CD4-positive, alpha-beta T cell treated with Interleukin-17A for 4 hours (primary cell): ENCODE results near the gene EPB41L1.

Source experiments
- DNase-seq: peaks from one replicate; pipeline ENCODE4 v3.0.0-alpha.2; 2020; ENCODE audit warnings: mixed read lengths

Gene EPB41L1

DNA sequence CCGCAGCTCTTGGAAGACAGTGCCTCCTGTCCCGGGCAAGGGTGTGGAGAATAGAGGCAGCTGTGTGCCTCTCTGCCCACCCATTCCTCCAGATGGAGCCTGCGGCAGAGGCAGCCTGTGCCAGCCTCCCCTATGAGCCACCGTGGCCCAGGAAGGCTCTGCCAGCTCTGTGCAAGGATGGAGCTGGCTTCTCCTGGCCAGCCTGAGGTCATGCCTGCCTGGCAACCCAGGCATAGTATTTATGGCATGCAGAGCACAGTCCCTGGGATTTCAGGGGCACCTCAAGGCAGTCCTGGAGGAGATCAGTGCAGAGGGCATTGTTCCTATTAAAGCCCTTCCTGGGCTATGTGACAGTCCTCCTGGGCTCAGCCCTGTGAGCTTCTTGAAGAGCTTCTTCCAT lies 1.5 kb downstream of the EPB41L1 start:
- DNase-seq = no peak

DNA sequence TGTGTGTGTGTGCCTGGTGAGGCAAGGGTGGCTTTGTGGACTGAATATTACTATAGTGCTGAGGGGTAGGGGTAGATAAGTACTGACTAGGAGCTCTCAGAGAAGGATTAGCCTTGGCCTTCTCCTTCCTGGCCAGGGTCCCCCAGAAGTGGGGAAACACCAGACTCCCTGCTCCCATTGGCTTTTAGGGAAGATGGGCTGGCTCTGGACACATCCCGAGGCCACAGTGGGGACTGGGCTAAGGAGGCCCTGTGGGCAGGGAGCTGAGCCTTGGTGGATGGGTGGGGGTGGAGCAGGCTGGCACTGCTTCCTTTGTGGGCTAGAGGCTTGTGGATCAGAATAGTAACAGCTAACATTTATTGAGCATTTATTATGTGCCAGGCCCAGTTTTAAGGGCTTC lies 3.1 kb downstream of the EPB41L1 start:
- DNase-seq = no peak

DNA sequence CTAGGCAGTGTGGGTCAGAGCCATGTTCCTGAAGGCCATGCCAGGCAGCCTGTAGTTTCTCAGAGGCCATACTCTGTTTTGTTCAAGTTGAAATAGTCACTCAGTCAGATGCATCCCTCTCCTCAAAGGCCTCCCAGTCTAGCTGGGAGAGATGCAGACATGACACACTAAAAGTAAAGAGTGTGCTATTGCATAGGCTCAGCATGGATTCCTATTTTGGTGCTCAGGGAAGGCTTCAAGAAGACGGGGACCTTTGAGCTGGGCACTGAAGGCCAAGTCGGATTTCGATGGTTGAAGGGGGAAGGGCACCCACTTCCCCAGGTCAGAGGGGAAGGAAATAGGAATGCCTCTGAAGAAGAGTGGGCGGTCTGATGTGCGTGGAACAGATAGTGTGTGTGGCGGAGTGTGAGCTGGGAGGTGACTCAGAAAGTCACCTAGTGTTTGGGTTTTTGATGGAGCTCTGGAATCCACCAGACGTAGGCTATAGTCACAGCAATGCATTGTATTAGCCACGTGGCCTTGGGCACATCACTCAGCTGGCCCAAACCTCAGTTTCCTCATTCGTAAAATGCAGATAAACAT lies 3.7 kb downstream of the EPB41L1 start:
- DNase-seq = no peak

DNA sequence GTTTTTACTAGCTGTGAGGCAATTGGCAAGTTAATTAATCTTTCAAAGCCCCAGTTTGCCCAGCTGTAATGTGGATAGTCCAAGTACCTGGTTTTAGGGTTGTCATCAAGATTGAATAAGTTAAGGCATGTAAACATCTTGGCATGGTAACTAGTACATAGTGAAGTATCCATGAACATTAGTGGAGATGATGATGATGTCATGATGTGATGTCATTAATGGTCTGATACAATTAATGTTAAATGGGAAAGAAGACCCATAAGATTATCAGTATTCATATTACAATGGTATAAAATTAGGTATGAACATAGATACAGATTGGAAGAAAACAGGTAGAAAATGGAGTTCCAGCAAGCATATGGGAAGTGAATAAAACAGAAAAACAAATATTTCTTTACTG lies 5.3 kb downstream of the EPB41L1 start:
- DNase-seq = no peak

DNA sequence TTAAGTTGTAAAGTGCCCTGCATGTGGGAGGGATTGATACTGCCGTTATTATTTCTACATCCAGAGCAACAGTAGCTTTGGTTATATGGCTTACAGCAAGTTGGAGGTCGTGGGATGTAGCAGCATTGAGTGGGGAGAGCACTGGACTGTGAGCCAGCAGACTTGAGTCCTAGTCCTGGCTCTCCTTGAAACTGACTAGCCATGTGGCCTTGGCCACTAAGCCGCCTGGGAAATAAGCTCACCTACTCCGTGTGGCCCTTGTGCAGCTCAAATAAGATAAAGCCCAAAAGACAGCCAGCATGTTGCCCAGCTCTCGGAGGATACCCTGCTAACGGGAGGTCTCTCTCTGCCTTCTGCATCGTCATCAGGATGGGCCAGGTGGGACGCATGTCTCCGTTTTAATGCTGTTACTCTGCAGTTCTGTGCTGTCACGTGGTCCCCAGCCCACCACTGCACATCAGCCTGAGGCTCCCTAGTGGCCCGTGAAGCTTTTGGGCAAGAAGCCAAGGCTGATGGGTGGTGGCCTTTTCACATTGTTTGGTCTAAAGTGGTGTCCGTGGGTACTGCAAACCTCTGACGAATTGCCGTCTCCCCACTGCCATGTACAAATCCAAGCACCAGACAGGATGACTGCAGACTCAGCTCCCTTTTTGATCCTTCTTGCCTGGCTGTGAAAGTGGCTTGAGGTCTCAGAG lies 7.9 kb downstream of the EPB41L1 start:
- no peak for DNase-seq

DNA sequence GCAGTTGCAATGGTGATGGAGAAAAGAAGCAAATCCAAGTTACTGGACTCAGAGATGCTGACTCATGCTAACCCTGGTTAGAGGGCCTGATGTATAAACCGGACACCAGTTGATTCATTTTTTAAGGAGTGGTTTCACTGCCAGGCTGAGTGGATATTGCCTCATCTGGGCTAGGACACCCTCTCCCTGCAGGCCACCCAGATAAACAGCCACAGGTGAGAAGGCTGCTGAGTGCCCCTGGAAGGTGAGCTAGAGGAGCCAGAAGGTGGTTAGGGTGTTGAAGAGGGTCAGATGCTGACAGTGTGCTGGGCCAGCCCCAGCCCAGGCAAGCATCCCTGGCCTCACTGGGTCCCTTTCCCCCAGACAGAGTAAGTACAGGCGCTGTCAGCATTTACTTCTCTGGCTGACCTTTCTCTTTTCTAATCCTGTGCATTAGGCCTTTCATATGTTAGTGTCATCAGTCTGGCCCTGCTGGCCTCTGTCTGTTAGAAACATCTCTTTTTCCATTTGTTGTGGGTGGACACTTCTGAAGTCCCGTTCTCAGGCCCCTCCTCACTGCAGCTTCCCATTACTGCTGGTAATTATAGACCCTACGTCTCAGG lies 13.5 kb downstream of the EPB41L1 start:
- DNase-seq = no peak

DNA sequence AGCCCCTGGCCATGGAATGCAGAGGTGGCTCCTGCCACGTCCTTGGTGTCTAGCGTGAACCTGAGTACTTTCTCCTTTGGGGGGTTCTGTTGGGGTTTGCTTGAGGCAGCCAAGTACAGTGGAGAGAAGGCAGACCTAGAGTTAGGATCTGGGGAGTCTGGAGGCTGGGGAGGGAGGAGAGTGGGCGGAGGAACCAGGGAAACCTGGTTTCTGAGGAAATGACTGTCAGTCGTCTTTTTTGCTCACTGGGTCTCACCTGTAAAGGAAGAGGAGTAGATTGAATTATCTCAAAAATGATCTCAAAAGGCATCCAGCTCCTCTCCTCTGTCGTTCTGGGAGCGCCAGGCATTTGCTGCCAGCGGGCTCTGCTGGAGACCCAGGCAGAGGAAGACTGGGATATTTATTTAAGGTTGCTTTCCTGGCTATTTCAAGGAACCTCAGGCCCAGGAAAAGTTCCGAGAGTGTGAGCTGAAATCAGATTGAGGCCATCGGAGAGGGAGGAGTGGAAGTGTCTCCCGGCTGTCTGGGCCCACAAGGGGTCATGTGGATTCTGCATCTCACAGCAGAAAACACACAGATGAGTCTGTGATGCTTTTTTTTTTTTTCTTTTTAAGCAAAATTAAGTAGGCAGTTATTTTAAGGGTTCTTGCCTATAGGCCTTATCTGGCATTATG lies 16.1 kb downstream of the EPB41L1 start:
- no peak for DNase-seq

DNA sequence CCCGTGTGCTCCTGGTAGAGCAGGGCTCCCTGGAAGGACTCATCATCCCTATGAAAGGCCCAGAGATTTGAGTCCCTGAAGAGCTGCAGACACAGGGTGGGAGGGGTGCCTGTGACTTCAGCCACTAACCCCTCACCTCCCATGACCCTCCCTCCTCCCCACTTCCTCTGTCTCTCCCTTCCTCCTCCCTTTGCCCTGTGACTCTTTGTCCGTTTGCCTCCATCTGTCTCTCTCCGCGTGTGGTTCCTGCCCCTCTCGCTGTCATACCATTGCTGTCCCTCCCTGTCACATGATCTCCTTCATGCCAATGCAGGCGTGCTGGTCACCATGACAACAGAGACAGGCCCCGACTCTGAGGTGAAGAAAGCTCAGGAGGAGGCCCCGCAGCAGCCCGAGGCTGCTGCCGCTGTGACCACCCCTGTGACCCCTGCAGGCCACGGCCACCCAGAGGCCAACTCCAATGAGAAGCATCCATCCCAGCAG lies 19.0 kb downstream of the EPB41L1 start:
- no peak for DNase-seq

DNA sequence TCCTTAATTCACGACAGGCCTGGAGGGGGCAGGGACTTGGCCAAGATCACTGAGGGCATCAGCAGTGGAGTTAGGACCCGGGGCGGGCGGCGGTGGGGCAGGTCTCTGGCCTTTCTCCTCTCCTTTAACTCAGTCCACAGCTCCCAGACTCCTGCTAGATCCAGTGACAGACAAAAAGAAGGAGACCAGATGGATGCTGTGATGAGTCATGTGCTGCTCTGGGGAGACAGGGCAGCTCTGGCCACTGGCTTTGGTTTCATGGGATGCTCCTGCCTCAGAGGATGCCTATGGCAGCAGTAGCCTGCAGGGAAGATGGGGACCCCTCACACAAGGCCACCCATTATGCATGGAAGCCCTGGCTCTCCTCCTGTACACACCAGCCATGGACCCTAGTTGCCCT lies 20.5 kb downstream of the EPB41L1 start:
- DNase-seq = no peak

DNA sequence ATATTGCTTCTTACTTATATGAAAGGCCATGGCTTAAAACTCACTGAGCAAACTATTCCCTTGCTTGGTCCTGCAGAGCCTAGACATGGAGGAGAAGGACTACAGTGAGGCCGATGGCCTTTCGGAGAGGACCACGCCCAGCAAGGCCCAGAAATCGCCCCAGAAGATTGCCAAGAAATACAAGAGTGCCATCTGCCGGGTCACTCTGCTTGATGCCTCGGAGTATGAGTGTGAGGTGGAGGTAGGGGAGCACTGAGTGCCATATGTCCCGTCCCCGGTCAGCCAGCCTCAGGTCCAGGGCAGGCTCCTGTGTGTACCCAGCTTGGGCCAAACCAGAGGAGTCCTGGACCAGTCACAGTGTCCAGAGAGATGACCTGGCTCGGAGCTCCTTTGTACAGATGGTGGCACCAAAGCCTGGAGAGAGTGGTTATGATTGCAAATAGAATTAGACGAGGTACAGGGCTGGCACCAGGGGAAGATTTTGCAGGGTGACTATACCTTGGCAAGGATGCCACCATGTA lies 21.0 kb downstream of the EPB41L1 start:
- DNase-seq = no peak

DNA sequence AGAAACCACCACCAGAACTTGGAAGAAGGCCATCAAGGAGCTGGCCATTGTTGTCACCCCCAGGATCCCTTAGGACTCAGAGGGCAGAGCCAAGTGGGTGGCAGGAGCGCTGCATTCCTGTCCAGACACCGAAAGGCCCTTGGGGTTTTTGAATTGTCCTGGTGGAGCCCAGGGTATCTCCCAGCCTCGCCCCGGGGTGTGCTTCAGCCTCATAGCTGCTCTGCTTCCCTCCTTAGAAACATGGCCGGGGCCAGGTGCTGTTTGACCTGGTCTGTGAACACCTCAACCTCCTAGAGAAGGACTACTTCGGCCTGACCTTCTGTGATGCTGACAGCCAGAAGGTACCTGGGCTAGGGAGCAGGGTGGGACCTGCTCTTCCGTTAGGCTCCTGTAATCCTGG lies 23.2 kb downstream of the EPB41L1 start:
- DNase-seq = no peak

DNA sequence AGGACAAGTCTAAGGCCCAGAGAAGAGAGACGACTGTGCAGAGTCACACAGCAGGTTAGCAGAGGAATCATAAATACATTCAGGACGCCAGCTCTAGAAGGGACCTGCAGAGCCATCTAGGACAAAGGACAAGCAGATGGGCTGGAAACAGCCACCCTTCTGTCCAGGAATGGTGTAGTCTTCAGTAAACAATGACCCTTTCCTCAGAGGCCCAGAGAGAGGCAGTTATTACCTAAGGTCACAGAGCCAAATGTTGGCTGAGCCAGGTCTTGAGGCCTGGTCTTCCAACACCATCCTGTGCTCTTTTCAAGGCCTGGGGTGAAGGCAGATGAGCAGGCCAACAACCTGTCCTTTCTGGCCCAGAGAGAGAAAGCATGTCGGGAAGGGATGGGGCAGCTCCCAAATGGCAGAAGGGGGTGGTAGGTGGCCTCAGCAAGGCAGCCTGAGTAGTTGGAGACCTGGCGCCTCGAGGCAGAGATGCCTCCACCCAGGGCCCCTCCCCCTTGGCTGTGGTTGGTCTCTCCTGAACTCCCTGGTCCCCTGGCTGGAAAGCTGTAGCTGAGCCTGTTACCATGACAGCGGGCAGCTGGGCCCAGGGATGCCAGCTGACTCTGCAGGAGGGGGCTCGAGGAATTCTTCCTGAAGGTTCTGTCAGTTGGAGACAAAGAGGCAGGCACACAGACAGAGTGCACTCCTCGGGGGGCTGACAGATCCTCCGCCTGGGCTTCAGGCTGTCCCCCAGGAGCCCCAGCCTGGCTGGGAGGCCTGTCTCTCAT lies 24.8 kb downstream of the EPB41L1 start:
- DNase-seq = no peak

DNA sequence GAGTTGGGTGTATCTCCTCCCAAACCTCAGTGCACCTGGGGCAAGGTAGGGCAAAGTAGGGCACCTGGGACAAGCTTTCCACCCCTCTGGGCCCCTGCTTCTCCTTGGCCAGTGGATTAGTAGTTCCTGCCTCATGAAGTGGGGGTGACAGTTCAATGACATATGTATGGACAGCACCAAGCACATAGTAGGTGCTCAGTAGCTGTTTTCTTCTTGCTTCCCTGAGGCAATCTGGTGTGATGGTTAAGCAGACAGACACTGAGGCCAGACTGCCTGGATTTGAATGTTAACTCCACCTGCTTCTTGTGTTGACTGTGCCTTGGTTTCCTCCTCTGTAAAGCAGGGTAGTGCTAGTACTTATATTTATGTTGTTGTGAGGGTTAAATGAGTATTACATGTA lies 25.8 kb downstream of the EPB41L1 start:
- no peak for DNase-seq

DNA sequence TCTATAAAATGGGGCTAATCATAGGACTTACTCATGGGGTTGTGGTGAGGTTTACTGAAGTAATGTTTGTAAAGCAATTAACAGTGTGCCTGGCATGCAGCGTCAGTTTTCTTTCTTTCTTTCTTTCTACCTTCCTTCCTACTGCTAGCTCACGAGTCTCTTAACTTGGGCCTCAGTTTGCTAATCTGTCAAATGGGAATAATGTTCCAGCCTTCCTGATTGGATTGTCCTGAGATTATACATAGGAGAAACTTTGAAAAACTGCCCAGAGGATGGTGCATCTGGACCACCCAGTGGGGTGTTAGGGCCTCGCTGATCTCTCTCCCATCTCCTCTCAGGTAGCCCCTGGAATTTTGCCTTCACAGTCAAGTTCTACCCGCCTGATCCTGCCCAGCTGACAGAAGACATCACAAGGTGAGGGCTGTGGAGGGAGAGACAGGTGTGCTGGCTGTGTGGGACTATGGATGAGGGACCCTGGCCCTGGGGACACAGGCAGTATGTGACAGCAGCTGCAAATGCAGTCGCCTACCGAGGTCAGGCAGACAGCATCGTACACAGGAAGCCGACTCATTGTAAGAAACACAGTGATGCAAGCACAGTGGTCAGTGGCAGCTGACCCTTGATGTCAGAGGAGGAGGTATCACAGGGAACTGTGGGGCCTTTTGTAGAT lies 27.5 kb downstream of the EPB41L1 start:
- DNase-seq = no peak

DNA sequence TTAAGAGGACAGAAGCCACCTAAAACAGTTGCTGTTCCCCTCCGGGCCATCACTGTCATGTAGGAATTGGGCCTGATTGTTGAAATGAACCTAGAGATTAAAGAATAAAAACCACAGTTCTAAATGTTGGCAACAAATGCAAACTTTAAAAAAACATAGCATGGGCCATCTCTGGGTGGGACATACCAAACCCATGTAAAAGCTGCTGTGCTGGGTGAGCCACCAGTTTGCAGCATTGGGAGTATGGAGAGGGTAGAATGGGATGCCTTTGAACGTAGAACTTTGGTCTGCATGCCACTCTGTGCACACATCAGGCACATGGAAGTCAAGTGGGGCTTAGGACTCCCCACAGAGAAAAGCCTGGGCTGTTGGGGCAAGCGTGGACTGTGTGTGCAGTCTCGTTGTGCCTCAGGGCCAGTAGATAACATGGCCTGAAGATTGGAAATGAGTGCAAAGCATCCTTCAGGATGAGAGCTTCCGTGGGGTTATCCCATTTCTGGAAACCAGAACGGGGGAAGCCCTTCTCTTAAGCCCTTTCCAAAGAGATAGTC lies 28.1 kb downstream of the EPB41L1 start:
- no peak for DNase-seq

DNA sequence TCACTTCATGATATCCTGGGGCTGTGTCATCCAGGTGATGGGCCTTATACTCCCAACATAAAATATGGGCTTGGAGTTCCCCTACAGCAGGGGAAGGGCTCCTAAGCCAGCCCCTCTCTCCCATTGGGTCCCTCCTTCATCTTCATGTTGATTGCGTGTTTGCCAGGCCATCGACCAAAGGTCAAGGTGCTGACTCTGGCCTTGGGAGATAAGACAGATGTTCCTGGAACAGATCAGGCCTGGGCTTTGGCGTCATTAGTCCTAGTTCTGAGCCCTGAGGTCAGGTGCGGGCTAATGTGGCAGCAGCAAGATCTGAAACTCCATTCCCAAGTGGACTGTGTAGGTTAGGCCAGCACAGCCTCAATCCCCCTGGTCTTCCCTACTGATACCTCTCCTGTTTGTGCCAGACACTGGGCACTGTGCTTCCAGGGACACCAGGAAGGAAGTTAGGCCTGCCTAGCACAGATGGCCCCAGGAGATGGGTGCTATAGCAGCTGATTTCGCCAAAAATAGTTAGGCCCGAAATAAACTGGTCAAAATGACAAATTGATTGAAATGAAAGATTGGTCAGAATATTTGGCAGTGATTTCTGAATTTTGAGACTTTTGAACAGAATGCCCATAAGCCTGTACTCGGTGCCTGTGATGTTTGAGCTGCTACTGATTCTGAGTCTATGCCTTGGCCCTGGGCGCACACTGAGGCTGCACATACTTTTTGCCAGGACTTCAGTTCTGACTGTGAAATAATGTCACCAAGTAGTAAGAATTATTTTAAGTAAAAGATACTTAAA lies 28.8 kb downstream of the EPB41L1 start:
- no peak for DNase-seq

DNA sequence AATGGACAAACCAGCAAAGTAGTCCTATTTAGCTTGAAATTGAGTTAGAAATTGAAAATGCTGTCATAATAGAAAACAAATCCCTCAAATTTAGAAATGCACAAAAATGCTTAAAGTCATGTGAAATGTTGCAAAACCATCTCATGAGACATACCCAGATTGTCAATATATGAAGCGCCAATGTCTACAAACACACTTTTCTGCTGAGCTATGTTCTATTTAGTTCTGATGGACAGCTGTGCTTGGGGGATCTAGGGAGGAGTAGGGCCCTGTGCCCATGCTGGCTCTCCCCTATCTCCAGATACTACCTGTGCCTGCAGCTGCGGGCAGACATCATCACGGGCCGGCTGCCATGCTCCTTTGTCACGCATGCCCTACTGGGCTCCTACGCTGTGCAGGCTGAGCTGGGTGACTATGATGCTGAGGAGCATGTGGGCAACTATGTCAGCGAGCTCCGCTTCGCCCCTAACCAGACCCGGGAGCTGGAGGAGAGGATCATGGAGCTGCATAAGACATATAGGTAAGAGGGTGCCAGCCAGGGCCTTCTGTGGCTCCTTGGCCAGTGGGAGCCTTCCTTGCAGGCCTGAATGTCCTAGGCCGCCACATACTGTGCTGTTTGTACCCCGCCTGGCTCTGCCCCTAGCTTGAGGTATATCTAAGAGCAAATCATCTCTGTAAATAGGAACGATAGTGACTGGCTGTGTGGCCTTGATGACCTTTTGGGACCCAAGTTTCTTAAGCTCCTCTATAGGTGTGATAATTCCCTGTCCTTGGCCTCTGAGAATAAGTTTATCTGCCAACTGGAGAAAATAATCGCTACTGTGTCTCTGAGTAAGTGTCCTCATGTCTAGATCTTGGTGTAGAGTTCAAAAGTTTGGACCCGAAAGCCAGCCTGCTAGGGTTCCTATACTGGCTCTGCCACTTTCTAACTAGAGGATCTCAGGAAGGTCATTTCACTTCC lies 30.6 kb downstream of the EPB41L1 start:
- DNase-seq = no peak

DNA sequence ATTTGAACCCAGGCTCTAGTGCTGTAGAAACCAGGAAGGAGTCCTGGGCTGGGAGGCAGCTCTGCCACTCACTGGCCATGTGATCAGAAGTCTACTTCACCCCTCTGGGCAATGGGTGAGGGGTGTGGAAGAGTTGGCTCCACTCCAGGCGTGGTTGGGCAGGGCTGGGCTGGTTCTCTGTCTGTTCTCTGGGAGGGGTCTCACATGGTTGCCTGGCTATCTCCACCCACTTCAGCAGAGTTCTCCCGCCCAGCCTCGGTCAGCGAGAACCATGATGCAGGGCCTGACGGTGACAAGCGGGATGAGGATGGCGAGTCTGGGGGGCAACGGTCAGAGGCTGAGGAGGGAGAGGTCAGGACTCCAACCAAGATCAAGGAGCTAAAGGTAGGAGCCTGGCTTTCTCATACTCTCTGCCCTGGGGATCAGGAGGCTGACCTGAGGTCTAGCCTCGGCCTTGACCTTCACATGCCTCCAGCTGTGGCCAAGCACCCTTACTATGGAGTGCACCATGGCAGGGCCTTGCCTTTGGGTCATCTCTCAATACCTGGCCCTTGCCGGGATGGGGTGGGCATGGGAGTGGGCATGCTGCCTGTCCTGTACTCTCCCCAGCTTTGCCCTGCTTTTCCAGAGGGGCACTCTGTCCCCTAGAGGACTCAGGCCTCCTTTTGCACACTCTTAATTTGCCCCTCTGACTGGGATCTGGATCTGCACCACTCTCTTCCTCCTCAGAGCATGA lies 39.6 kb downstream of the EPB41L1 start:
- DNase-seq = no peak

DNA sequence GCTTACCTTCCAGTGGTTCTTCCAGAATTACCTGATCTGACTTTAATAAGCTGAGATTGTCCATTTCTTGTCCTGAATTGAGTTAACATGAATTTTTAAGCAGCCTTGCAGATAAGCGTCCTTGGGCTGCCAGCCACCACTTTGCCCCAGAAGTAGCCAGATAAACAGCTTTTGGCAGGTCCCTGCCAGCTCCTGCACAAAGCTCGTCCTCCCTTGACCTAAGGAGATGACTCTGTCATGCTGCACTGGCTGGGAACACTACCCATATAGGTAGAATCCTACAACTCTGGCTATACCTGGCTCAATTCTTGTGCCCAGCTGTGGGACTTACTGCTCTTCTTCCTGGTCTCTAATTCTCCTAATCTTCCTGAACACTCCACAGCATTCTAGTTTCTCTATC lies 42.1 kb downstream of the EPB41L1 start:
- no peak for DNase-seq
